ENCODE results near the gene DNAJC30.
"Not testable (repeated sequence)": the region's sequence is repeated elsewhere in the genome, so short reads cannot be mapped to it uniquely, and the experiment has no call there.

Gene DNAJC30

DNA sequence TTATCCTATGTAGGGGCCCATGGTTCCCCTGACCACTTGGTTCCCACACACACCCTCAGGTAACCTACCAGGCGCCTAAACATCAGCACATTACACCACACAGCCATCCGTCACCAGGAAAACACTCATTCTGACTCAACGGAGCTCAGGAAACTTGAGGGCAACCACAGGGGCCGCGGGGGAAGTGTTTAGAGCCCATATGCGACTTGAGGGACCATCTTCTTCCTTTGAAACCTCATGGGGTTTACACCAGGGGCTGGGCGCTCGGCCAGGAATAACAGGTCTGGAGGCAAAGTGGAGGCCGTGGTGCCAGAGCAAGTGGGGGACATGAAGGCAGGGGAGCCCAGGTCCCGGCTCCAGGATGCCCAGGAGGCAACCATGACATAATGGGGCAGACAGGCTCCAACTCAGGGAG lies 34.7 kb upstream of the DNAJC30 start:
- H3K27me3 ChIP-seq (ENCODE audit: insufficient read depth, insufficient read length): peaks cover 16% of the 10 kb centered on the region
- peaks cover 3% of the 10 kb centered on the region for H3K36me3 ChIP-seq (ENCODE audit: insufficient read depth, insufficient read length, low read length)
- no peaks in the 10 kb centered on the region for H3K9me3 ChIP-seq (ENCODE audit: insufficient read depth, low read length)
- DNase-seq (ENCODE audit: low read depth, low spot score): no peak
- H3K9ac ChIP-seq (ENCODE audit: insufficient read length, low read depth): no peak overlapping the region
- TF ChIP-seq YY1 (IDR thresholded peaks at IDR 0.05; ENCODE audit: insufficient read depth, insufficient read length) (no peak), ZNF274 (IDR thresholded peaks at IDR 0.05; ENCODE audit: low read depth, low read length) (no peak), SUZ12 (IDR thresholded peaks at IDR 0.05; ENCODE audit: extremely low read depth, insufficient read depth, insufficient read length) (no peak)
- peaks cover 14% of the 10 kb centered on the region for H3K4me1 ChIP-seq (ENCODE audit: insufficient read depth, insufficient read length)
- H3K4me3 ChIP-seq (ENCODE audit: insufficient read length, low read depth): no peak overlapping the region

DNA sequence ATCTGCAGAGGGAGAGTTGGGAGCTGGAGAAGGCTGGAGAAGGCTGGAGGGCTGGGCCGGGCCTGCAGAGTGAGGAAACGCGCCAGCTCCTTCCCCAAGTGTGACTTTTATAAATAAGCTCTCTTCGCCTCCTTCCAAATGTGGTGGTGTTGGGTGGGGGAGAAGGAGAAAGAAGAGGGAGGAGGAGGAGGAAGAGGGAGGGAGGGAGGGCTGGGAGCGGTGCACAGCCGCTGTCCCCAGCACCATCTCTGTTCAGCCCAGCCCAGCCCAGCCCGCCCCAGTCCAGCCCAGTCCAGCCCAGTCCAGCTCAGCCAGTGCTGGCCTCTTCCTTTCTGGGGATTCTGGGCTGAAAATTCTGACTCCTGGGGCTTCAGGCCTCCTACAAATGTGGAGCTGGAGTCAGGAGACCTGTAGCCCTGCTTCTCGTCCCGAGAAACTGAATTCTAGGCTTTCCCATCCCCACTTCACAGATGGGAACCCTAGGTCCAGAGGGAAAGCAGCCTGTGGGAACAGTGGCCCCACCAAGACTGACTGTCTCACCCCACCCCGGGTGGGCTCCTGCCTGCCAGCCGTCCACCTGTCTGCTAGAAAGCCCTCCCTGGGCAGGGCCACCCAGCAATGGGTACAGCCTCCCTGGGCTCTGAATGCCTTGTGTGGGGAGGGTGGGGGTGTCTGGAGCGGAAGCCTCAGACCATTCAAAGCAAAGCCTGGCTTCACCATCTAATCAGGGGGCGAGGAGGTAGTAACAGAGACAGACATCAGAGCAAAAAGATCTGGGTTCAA lies 34.0 kb upstream of the DNAJC30 start:
- Histone ChIP-seq H3K9ac (ENCODE audit: insufficient read length, low read depth) (no peak overlapping the region), H3K27me3 (ENCODE audit: insufficient read depth, insufficient read length) (peaks cover 16% of the 10 kb centered on the region), H3K4me3 (ENCODE audit: insufficient read length, low read depth) (no peak overlapping the region), H3K36me3 (ENCODE audit: insufficient read depth, insufficient read length, low read length) (peaks cover 6% of the 10 kb centered on the region), H3K9me3 (ENCODE audit: insufficient read depth, low read length) (no peaks in the 10 kb centered on the region), H3K4me1 (ENCODE audit: insufficient read depth, insufficient read length) (peaks cover 14% of the 10 kb centered on the region)
- TF ChIP-seq YY1 (IDR thresholded peaks at IDR 0.05; ENCODE audit: insufficient read depth, insufficient read length) (no peak), ZNF274 (IDR thresholded peaks at IDR 0.05; ENCODE audit: low read depth, low read length) (no peak), SUZ12 (IDR thresholded peaks at IDR 0.05; ENCODE audit: extremely low read depth, insufficient read depth, insufficient read length) (no peak)
- DNase-seq (ENCODE audit: low read depth, low spot score): no peak

DNA sequence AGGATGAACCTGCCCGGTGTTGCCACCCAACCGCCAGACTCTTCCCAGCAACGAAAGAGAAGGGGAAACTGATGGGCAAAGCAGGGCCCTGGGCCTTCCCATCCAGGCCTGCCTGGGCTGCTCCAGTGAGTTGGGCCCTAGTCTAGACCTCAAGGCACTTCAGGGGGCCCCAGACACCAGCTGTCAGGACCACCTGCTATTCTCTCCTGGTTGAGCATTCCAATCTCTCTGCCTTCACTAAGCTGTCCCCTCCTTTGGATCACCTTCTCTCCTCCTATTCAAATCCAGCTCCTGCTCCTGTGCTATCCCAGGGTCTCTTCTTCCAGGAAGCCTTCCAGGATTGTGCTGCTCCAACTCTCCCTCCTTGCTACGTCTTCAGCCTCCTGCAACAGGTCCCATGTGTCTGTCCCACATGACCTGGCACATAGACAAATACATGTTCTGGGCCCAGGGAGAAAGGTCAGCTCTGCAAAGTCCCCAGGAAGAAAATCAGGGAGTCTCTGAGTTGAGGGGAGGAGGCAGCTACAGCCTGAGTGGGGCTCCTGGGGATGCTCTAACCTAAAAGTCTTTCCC lies 33.2 kb upstream of the DNAJC30 start:
- Histone ChIP-seq H3K27me3 (ENCODE audit: insufficient read depth, insufficient read length) (peaks cover 16% of the 10 kb centered on the region), H3K4me1 (ENCODE audit: insufficient read depth, insufficient read length) (peaks cover 11% of the 10 kb centered on the region), H3K9me3 (ENCODE audit: insufficient read depth, low read length) (no peaks in the 10 kb centered on the region), H3K9ac (ENCODE audit: insufficient read length, low read depth) (peak overlapping the region; percentile 42), H3K4me3 (ENCODE audit: insufficient read length, low read depth) (no peak overlapping the region), H3K36me3 (ENCODE audit: insufficient read depth, insufficient read length, low read length) (peaks cover 6% of the 10 kb centered on the region)
- DNase-seq (ENCODE audit: low read depth, low spot score): no peak
- TF ChIP-seq SUZ12 (IDR thresholded peaks at IDR 0.05; ENCODE audit: extremely low read depth, insufficient read depth, insufficient read length): no peak
- no peak for TF ChIP-seq YY1 (IDR thresholded peaks at IDR 0.05; ENCODE audit: insufficient read depth, insufficient read length)
- TF ChIP-seq ZNF274 (IDR thresholded peaks at IDR 0.05; ENCODE audit: low read depth, low read length): no peak

DNA sequence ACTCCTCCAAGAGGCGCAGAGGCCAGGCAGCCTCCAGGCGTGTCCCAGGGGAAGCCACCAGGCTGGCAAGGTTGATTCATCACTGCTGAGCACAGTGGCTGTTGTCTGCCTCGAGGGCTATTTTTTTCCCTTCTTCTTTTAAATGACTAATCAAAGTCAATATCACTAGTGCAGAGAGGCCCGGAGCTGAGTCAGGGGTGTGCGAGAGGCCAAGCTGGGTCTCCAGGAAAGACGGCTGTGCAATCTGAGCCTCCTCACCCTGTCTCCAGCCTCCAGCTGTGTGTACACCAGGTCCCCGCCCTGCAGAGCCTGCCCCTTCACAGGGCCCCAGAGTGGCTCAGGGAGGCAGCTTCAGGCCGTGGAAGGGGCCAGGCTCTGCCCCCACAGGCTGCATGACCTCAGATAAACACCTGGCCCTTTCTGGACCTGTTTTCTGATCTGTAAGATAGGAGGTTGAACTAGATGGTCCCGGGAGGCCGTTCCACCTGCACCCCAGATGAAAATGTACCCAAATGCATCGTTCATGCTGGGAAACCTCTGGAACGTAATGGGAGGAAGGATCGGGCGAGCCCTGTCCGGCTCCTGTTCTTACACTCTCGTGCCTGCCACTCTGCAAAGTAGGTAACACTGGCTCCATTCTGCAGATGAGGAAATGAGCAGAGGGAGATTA lies 32.5 kb upstream of the DNAJC30 start:
- Histone ChIP-seq H3K4me3 (ENCODE audit: insufficient read length, low read depth) (no peak overlapping the region), H3K9me3 (ENCODE audit: insufficient read depth, low read length) (no peaks in the 10 kb centered on the region), H3K27me3 (ENCODE audit: insufficient read depth, insufficient read length) (peaks cover 16% of the 10 kb centered on the region), H3K9ac (ENCODE audit: insufficient read length, low read depth) (peak overlapping the region; percentile 42), H3K4me1 (ENCODE audit: insufficient read depth, insufficient read length) (peaks cover 11% of the 10 kb centered on the region), H3K36me3 (ENCODE audit: insufficient read depth, insufficient read length, low read length) (peaks cover 6% of the 10 kb centered on the region)
- TF ChIP-seq YY1 (IDR thresholded peaks at IDR 0.05; ENCODE audit: insufficient read depth, insufficient read length): no peak
- no peak for TF ChIP-seq SUZ12 (IDR thresholded peaks at IDR 0.05; ENCODE audit: extremely low read depth, insufficient read depth, insufficient read length)
- TF ChIP-seq ZNF274 (IDR thresholded peaks at IDR 0.05; ENCODE audit: low read depth, low read length): no peak
- DNase-seq (ENCODE audit: low read depth, low spot score): no peak

DNA sequence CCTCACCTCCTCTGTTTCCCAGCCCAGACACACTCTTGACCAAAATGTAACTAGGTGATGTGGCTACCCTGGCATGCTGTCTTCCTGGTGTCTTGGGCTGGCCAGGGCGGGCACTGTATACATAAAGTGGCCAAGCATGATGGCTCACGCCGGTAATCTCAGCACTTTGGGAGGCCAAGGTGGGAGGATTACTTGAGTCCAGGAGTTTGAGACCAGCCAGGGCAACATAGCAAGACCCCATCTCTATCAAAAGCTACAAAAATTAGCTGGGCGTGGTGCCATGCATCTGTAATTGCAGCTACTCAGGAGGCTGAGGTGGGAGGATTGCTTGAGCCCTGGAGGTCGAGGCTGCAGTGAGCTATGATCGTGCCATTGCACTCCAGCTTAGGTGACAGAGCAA lies 30.1 kb upstream of the DNAJC30 start:
- H3K9ac ChIP-seq (ENCODE audit: insufficient read length, low read depth); DNase-seq (ENCODE audit: low read depth, low spot score); H3K4me3 ChIP-seq (ENCODE audit: insufficient read length, low read depth); H3K27me3 ChIP-seq (ENCODE audit: insufficient read depth, insufficient read length); H3K9me3 ChIP-seq (ENCODE audit: insufficient read depth, low read length): not testable (repeated sequence)
- peaks cover 13% of the 10 kb centered on the region for H3K36me3 ChIP-seq (ENCODE audit: insufficient read depth, insufficient read length, low read length)
- peaks cover 11% of the 10 kb centered on the region for H3K4me1 ChIP-seq (ENCODE audit: insufficient read depth, insufficient read length)

DNA sequence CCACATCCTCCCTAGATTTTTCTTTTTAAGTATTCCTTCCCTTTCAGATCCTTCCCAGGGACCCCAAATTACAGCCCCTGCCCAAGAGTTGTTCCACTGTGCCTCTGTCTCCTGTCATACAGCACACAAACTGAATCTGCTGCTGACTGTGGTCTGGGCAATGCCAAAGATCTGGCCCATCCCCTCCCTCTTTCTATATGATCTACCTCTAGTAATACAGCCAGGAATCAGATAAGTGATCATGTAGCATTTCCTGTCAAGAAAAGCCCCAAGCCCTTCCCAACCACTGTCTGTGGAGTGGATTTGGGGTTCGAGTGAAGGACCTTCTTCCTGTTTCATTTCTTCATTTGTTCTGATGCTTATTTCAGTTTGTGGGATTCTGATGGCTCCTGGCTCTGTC lies 29.5 kb upstream of the DNAJC30 start:
- TF ChIP-seq YY1 (IDR thresholded peaks at IDR 0.05; ENCODE audit: insufficient read depth, insufficient read length): no peak
- no peak for TF ChIP-seq ZNF274 (IDR thresholded peaks at IDR 0.05; ENCODE audit: low read depth, low read length)
- TF ChIP-seq SUZ12 (IDR thresholded peaks at IDR 0.05; ENCODE audit: extremely low read depth, insufficient read depth, insufficient read length): no peak
- H3K27me3 ChIP-seq (ENCODE audit: insufficient read depth, insufficient read length): no peaks in the 10 kb centered on the region
- H3K9ac ChIP-seq (ENCODE audit: insufficient read length, low read depth): no peak overlapping the region
- H3K36me3 ChIP-seq (ENCODE audit: insufficient read depth, insufficient read length, low read length): peaks cover 14% of the 10 kb centered on the region
- H3K4me1 ChIP-seq (ENCODE audit: insufficient read depth, insufficient read length): peaks cover 11% of the 10 kb centered on the region
- no peak overlapping the region for H3K4me3 ChIP-seq (ENCODE audit: insufficient read length, low read depth)
- DNase-seq (ENCODE audit: low read depth, low spot score): no peak
- H3K9me3 ChIP-seq (ENCODE audit: insufficient read depth, low read length): no peaks in the 10 kb centered on the region

DNA sequence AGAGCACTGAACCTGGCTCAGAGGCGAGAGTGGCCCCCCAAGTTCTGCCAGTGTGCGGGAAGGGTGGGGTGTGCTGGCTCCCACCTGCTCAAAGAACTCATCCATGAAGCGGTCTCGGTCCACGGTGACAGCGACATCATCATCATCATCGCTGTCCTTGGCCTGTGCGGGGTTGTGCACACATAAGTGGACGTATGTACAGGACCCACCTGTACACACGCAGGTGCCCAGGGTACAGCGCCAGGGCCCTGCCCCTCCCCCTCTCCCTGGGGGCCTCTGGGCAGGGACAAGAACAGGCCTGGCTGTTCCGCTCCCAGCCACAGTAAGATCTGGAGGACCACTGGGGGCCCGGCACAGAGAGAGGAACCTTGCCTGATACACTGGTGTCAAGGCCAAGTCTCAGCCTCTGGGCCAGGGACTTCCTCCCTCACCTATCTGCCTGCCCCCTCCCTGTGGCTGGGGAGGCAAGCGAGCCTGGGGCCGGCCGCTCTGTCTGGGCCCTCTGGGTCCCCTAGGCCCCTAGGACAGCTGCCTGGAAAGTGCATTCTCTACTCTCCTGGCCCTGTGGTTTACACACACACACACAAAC lies 25.8 kb upstream of the DNAJC30 start:
- Histone ChIP-seq H3K9me3 (ENCODE audit: insufficient read depth, low read length) (no peaks in the 10 kb centered on the region), H3K4me1 (ENCODE audit: insufficient read depth, insufficient read length) (peaks cover 14% of the 10 kb centered on the region), H3K36me3 (ENCODE audit: insufficient read depth, insufficient read length, low read length) (peaks cover 27% of the 10 kb centered on the region), H3K4me3 (ENCODE audit: insufficient read length, low read depth) (no peak overlapping the region), H3K27me3 (ENCODE audit: insufficient read depth, insufficient read length) (no peaks in the 10 kb centered on the region), H3K9ac (ENCODE audit: insufficient read length, low read depth) (no peak overlapping the region)
- TF ChIP-seq YY1 (IDR thresholded peaks at IDR 0.05; ENCODE audit: insufficient read depth, insufficient read length) (no peak), ZNF274 (IDR thresholded peaks at IDR 0.05; ENCODE audit: low read depth, low read length) (no peak), SUZ12 (IDR thresholded peaks at IDR 0.05; ENCODE audit: extremely low read depth, insufficient read depth, insufficient read length) (no peak)
- DNase-seq (ENCODE audit: low read depth, low spot score): no peak

Data from NT2/D1 (cell line).